Aorta (tissue), 5 donors: ENCODE results near the gene RRP15. TPM values are rescaled to one million over a fixed set of nuclear protein-coding genes. Genes with fewer than 3 reads are reported as not detected.

Experiments
- ATAC-seq: fragments of 200-7000 bp; cut with Tn5 transposase; one replicate; pipeline ENCODE4 v1.9.1; 2022; ENCODE audit warnings: moderate library complexity; ENCODE audit not compliant: low FRiP score
- DNase-seq, 2 donors: peaks; one replicate each; pipeline ENCODE4 v3.0.0-alpha.2; 2020
- H3K27ac ChIP-seq, 2 donors: one replicate each; pipeline ENCODE4 v1.5.1; 2013; ENCODE audit warnings: low read length in 2 of 2, mild to moderate bottlenecking in 2 of 2, moderate library complexity in 2 of 2, control low read depth in 1 of 2, inconsistent platforms in 1 of 2, low read depth in 1 of 2
- H3K27me3 ChIP-seq, 2 donors: one replicate each; pipeline ENCODE4 v1.6.1; 2013; ENCODE audit warnings: control low read depth in 1 of 2, low read length in 1 of 2, mild to moderate bottlenecking in 1 of 2, moderate library complexity in 1 of 2; ENCODE audit not compliant: insufficient read depth in 2 of 2, control insufficient read depth in 1 of 2
- H3K36me3 ChIP-seq, 2 donors: one replicate each; pipeline ENCODE4 v1.6.1; 2013; ENCODE audit warnings: control low read depth in 1 of 2, low read length in 1 of 2, mild to moderate bottlenecking in 1 of 2; ENCODE audit not compliant: insufficient read depth in 2 of 2, control insufficient read depth in 1 of 2
- H3K4me1 ChIP-seq, 2 donors: one replicate each; pipeline ENCODE4 v1.6.1; 2013; ENCODE audit warnings: low read length in 2 of 2, control low read depth in 1 of 2, mild to moderate bottlenecking in 1 of 2, moderate library complexity in 1 of 2; ENCODE audit not compliant: insufficient read depth in 2 of 2, control insufficient read depth in 1 of 2
- H3K4me3 ChIP-seq, 2 donors: one replicate each; pipeline ENCODE4 v1.5.1; 2013; ENCODE audit warnings: low read length in 2 of 2, control low read depth in 1 of 2, mild to moderate bottlenecking in 1 of 2
- H3K9me3 ChIP-seq: one replicate; pipeline ENCODE4 v1.6.1; 2013; ENCODE audit warnings: mild to moderate bottlenecking, low read length; ENCODE audit not compliant: control insufficient read depth
- WGBS, 2 donors: extraction: QIAGEN DNeasy Blood & Tissue Kit; methylation state at CpG; one replicate each; pipeline ENCODE4 v1.1.7; 2013; 5-methylcytosine and 5-hydroxymethylcytosine counted together
- intact Hi-C, 2 donors: fragments of 100-400 bp; cut with DNase I; formaldehyde crosslinking; loops; one replicate each; pipeline versions ENCODE4 v1.14.2 to v1.15.0; 2022
- polyA plus RNA-seq, 2 donors: library from polyadenylated mRNA; stranded (reverse); fragments of 200-250 nt; gene quantifications; one replicate each; pipeline ENCODE4 v1.2.3, GENCODE V29; 2013
- total RNA-seq, 2 donors: library from RNA; stranded (reverse); fragmentation: NEBNext Ultra II Directional; extraction: Animal tissue kit (Norgen Biotek cat#: 25700); gene quantifications; one replicate each; pipeline ENCODE4 v1.2.1, GENCODE V29; 2021
- donor health status: healthy with polysubstance abuse.
- donor health status: Bipolar disorder and iron deficiency.
- donor health status: DM: no; HTN: no; CAD: no.
- donor health status: DM: no; HTN: no; CAD: no.
- donor health status: DM: yes; HTN: yes; CAD: no.

RRP15 gene
- total and polyA plus RNA-seq, 4 donors: 2.0 to 19.9 (median 9.9) TPM

DNA sequence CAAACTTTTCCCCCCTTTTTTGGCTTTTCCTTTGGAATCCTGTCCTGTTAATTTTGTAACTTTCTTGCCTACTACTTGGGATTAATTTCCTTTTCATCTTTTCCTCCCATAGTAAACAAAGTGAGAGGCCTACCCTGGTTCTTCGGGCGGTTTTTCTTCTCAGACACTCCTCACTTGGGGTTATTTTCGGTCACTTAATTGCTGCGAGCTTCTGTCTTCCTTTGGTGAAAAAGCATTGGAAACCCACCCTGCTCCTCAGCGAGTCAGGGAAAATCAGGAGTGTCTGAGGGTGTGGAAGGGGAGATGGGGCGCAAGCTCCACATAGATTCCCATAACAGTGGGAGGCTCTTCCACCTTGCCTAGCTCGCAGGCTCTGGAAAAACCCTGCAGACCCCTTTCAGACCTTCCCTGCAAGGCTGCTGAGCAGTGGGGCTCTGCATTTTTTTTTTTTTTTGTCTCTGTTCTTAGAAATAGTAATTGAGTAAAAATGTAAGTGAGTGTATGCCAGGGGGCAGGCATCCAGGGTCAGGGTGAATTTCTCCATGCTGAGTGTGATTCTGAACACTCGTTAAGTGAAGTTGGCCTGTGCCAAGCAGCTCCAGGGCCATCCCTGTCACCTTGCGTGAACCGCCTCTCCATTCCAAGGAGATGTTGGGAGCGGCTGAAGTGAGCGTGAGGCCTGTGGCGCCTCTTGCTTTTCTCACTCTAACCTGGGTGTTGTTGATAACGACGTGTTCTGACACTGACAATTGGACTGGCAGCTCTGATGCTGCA lies 80.3 kb downstream of the RRP15 start:
- no peak overlapping the region for H3K4me3 ChIP-seq
- 9 to 14% methylated on average over 15 of the region's 15 CpGs for WGBS, 2 donors

DNA sequence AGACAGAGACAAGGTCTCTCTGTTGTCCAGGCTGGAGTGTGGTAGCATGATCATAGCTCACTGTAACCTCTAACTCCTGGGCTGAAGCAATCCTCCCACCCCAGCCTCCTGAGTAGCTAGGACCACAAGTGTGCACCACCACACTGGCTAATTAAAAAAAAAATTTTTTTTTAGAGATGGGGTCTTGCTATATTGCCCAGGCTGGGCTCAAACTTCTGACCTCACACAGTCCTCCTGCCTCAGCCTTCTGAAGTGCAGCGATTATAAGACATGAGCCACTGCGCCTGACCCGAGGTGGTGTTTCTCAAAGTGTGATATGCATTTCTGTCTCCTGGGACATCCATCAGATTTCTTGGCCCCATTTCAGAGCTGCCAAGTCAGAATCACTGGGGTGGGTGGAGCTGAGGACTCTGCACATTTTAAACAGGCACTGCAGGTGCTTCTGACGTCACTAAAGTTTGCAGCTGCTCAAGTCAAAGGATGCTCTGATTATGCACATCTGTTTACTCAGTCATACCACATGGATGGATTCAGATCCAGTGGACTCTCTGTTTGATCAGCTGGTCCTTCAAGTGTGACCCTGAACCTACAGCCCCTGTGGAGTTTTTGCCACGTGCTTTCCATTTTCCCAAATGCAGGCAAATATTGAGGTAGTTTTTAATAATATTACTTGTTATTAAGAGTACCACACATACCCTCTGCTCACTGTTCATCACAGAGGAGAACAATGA lies 81.4 kb downstream of the RRP15 start:
- Histone ChIP-seq H3K4me3 (no peak overlapping the region), H3K27ac (peak overlapping the region in 1 of 2 donors; percentile 21), H3K27me3 (no peaks in the 10 kb centered on the region), H3K36me3 (no peaks in the 10 kb centered on the region), H3K4me1 (peaks cover 5 to 7% of the 10 kb centered on the region in 2 donors), H3K9me3 (no peaks in the 10 kb centered on the region)
- intact Hi-C loops: loop anchor here (5.0 kb wide), 2 partner anchors 101 to 131 kb away; no protein-coding TSS in a partner anchor
- WGBS, 2 donors: 57 to 58% methylated on average over 5 of the region's 5 CpGs
- DNase-seq (no peak), ATAC-seq (no peak)

More for the DNA sequence above, 80.3 kb downstream of the RRP15 start:
- peak overlapping the region; percentile 44 to 84 for H3K27ac ChIP-seq
- H3K9me3 ChIP-seq: no peaks in the 10 kb centered on the region
- H3K36me3 ChIP-seq: no peaks in the 10 kb centered on the region
- intact Hi-C loops: loop anchor here (5.0 kb wide), 2 partner anchors 102 to 132 kb away; no protein-coding TSS in a partner anchor
- H3K4me1 ChIP-seq: peaks cover 5 to 6% of the 10 kb centered on the region in 2 donors
- no peaks in the 10 kb centered on the region for H3K27me3 ChIP-seq
- peak; percentile 77 for ATAC-seq
- peak; percentile 81 to 89 for DNase-seq

DNA sequence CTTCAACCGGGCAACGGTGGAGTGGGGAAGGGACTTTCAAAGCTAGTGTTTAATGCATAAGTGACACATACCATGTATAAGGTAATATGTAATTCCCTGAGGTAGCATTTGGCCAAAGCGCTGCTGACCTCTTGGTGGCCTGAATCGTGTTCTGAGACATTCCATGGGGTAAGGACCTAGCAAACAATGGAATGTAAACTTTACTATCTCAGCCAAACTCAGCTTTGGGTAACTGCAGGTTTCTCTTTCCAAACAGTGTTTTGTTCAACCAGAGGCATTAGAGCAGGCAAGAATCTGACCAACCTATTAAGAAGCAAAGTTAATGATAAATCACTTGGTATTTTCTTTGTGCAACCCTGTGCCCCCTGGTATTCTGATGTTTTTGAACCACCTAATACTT lies 82.0 kb downstream of the RRP15 start:
- Histone ChIP-seq H3K36me3 (no peaks in the 10 kb centered on the region), H3K4me3 (no peak overlapping the region), H3K27me3 (no peaks in the 10 kb centered on the region), H3K4me1 (peaks cover 7 to 10% of the 10 kb centered on the region in 2 donors), H3K27ac (no peak overlapping the region), H3K9me3 (no peaks in the 10 kb centered on the region)
- ATAC-seq (no peak), DNase-seq (no peak)
- 24 to 26% methylated on average over 4 of the region's 4 CpGs for WGBS, 2 donors
- intact Hi-C loops: loop anchor here (5.0 kb wide), 2 partner anchors 100 to 130 kb away; no protein-coding TSS in a partner anchor

DNA sequence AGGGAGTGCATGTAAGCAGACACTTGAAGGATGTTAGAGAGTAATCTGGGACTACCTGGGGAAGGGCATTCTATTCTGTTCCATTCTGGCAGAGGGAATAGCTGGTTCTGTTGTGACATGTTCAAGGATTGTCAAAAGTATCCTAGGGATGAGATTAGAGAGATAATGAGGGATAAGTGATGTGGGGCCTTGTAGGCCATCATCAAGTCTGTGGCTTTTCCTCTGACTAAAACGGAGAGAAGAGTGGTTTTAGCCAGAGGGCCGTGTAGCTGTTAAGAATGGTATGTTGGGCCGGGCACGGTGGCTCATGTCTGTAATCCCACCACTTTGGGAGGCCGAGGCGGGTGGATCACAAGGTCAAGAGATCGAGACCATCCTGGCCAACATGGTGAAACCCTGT lies 83.6 kb downstream of the RRP15 start:
- WGBS, 2 donors: 88 to 94% methylated on average over 7 of the region's 7 CpGs
- intact Hi-C loops: loop anchor here (5.0 kb wide), 2 partner anchors 99 to 129 kb away; no protein-coding TSS in a partner anchor
- no peak overlapping the region for H3K27ac ChIP-seq
- no peaks in the 10 kb centered on the region for H3K9me3 ChIP-seq
- H3K36me3 ChIP-seq: no peaks in the 10 kb centered on the region
- DNase-seq: no peak
- no peaks in the 10 kb centered on the region for H3K27me3 ChIP-seq
- ATAC-seq: no peak
- H3K4me3 ChIP-seq: no peak overlapping the region
- H3K4me1 ChIP-seq: peaks cover 7 to 10% of the 10 kb centered on the region in 2 donors

DNA sequence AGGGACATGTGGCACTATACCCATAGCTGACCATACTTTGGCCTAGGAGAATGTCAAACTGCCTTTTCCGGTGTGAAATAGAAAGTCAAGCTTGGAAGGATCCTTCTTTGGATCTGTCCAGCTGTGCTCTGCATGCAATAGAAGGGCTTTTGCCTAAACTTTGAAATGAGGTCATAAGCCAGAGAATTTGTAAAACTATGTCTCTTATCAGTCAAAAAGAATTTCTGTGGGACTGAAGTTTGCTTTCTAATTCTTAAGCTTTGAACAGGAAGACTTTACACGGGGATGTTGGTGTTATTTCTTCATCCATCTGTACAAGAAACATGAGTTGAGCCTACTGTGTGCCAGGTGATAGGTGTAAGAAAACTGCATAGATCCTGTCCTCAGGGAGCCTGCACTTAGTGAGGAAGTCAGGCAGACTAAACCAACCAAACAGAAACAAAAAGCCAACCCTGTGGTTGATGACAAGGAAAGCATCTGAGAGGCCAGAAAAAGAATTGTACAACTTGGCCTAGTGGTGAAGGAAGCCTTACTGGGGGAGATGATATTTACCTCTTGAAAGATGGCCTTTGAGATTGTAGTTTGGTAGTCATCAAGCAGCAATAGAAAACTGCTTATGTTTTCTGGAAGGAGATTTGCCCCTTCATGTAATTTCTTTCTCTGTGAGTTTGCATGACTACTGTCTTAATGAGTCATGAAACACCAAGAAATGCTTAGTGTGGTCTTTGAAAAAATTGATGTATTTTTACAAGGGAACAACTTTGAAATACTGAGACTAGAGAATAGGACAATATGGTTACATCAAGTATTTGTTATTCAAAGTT lies 84.8 kb downstream of the RRP15 start:
- peak; percentile 26 for ATAC-seq

DNA sequence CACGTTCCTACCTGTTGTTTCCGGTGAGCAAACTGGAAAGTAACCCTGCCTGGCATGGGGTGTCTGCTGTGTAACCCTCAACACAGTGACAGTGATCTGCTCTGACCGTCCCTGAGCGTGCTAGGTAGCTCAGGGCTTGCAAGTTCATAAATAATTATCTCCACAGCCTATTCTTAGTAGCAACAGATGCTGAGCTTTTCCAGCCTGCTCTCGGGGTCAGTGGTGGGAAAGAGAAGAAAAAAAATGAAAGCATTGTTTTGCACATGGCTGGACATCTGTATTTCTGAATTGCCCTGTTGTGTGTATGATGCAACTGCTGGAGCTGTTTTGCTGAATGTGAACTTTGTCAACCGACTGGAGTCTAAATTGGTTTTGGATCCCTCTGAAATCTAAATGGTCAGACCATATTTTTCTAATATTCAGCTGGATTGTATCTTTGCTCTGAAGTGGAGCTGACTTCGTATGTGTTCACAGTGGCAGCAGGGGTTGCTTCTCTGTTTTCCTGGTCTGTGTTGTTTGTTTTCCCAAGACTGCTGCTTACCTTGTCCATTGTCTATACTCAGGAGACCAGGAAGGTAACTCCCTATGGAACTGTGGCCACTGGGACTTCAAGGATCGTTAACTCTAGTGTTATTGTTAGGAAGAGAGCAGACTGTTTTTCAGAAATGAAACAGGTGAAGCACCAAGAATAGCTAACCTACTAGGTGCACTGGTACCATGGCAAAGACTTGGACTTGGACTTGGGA lies 87.0 kb downstream of the RRP15 start:
- DNase-seq (no peak), ATAC-seq (peak; percentile 34)
- intact Hi-C loops: no loop called here
- Histone ChIP-seq H3K27ac (peak overlapping the region in 1 of 2 donors; percentile 91), H3K36me3 (no peaks in the 10 kb centered on the region), H3K4me3 (no peak overlapping the region), H3K9me3 (no peaks in the 10 kb centered on the region), H3K27me3 (no peaks in the 10 kb centered on the region), H3K4me1 (peaks cover 5 to 12% of the 10 kb centered on the region in 2 donors)
- WGBS, 2 donors: 20 to 21% methylated on average over 8 of the region's 8 CpGs

More for the DNA sequence above, 84.8 kb downstream of the RRP15 start:
- Histone ChIP-seq H3K36me3 (no peaks in the 10 kb centered on the region), H3K9me3 (no peaks in the 10 kb centered on the region), H3K4me3 (no peak overlapping the region), H3K27me3 (no peaks in the 10 kb centered on the region), H3K27ac (peak overlapping the region; percentile 89 to 97), H3K4me1 (peaks cover 5 to 9% of the 10 kb centered on the region in 2 donors)
- intact Hi-C loops: loop anchor here (5.0 kb wide), 2 partner anchors 97 to 127 kb away; no protein-coding TSS in a partner anchor
- WGBS, 2 donors: 1 to 6% methylated on average over 2 of the region's 2 CpGs
- DNase-seq: no peak

DNA sequence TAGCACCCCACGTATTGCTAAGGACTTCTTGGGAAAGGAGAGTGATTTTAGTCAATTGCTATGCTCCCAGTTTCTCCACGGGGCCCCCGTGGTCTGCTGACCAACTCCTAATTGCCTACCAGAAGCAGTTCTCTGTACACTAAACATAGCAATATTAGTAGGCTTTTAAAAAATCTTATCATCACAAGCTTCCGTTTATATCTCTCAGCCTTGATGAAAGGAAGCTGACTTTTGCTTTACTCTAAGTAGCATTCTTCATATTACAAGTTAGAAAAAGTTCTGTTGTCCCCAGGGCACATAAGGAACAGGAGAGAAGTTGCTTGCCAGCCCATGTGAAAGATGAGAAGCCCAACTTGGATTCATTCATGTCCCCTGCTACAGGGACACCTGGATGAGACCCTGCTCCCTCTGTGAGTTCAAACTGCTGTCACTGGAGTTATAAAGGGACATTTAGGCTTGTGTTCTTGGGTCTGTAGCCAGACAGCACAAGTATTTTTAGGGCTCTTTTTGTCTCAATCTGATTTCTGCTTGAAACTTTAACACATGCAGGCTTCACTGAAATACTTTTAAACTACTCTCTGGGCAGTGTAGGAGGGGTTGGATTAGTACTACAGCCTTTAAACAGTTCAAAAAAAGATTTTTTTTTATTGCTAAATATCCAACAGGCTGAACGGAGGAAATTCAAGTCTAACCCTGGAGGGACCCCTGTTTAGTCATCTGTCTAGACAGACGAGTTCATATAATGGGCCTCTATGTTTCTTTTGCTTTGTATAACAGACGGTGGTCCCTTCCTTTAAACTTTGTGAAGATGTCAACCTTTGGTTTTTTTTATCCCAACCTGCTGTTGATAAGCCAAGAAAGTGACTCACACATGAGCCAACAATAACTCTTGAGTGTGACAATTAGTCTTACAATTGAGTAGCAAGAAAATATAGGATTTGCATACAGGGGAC lies 89.6 kb downstream of the RRP15 start:
- intact Hi-C loops: no loop called here
- Histone ChIP-seq H3K4me3 (no peak overlapping the region), H3K36me3 (no peaks in the 10 kb centered on the region), H3K27me3 (no peaks in the 10 kb centered on the region), H3K4me1 (peaks cover 5 to 12% of the 10 kb centered on the region in 2 donors), H3K9me3 (no peaks in the 10 kb centered on the region), H3K27ac (peak overlapping the region in 1 of 2 donors; percentile 50)
- WGBS, 2 donors: 5 to 6% methylated on average over 7 of the region's 7 CpGs
- ATAC-seq (no peak), DNase-seq (no peak)
